WTC11 (cell line): ENCODE measurements around the gene UCKL1. TPM values are rescaled to one million over a fixed set of nuclear protein-coding genes. Genes with fewer than 3 reads are reported as not detected.

Experiments used
- ATAC-seq: fragments of 200-7000 bp; cut with Tn5 transposase; 2 replicates; pipeline ENCODE4 v1.10.0; 2021; ENCODE audit warnings: mild to moderate bottlenecking, moderate library complexity
- CTCF ChIA-PET: fragments of 300-600 bp; sonication (Branson Sonifier 250); formaldehyde crosslinking; loops from one replicate; lab custom pipeline; 2021; ENCODE audit warnings: antibody characterized with exemption; lab: Charles Lee
- POLR2A ChIA-PET: fragments of 350-600 bp; sonication (Branson Sonifier 250); formaldehyde crosslinking; loops from one replicate; lab custom pipeline; 2021; ENCODE audit warnings: antibody characterized with exemption; lab: Charles Lee
- DNase-seq: peaks from one replicate; pipeline ENCODE4 v3.0.0; 2021; ENCODE audit warnings: low spot score
- H3K27ac Mint-ChIP-seq: 2 replicates; pipeline ENCODE4 v1.8.0; 2021; ENCODE audit warnings: mixed read lengths
- H3K27me3 Mint-ChIP-seq: 2 replicates; pipeline ENCODE4 v1.8.0; 2021; ENCODE audit warnings: low read depth, mild to moderate bottlenecking, moderate library complexity, mixed read lengths
- H3K36me3 Mint-ChIP-seq: 2 replicates; pipeline ENCODE4 v1.8.0; 2021; ENCODE audit warnings: mixed read lengths
- H3K4me1 Mint-ChIP-seq: 2 replicates; pipeline ENCODE4 v1.8.0; 2022; ENCODE audit warnings: mixed read lengths
- H3K4me3 Mint-ChIP-seq: 2 replicates; pipeline ENCODE4 v1.8.0; 2021; ENCODE audit warnings: mild to moderate bottlenecking, moderate library complexity, mixed read lengths
- H3K9me3 Mint-ChIP-seq: 2 replicates; pipeline ENCODE4 v1.8.0; 2021; ENCODE audit warnings: mixed read lengths
- ATF2 ChIP-seq: sonication (generic); formaldehyde crosslinking; IDR thresholded peaks from 2 replicates; pipeline ENCODE4 v1.8.1; 2022; ENCODE audit warnings: low read depth, missing genetic modification reagents, borderline replicate concordance
- ETV6 ChIP-seq: sonication (generic); formaldehyde crosslinking; IDR thresholded peaks from 2 replicates; pipeline ENCODE4 v1.8.1; 2022; ENCODE audit warnings: mild to moderate bottlenecking, missing genetic modification reagents
- FOXJ3 ChIP-seq: sonication (generic); formaldehyde crosslinking; IDR thresholded peaks from 2 replicates; pipeline ENCODE4 v1.9.0; 2021; ENCODE audit warnings: missing genetic modification reagents, mild to moderate bottlenecking, borderline replicate concordance
- FOXK1 ChIP-seq: sonication (generic); formaldehyde crosslinking; IDR thresholded peaks from 2 replicates; pipeline ENCODE4 v1.8.0; 2022; ENCODE audit warnings: mild to moderate bottlenecking, moderate library complexity, missing genetic modification reagents
- FOXP1 ChIP-seq: sonication (generic); formaldehyde crosslinking; IDR thresholded peaks from 2 replicates; pipeline ENCODE4 v1.8.0; 2022; ENCODE audit warnings: missing genetic modification reagents, mild to moderate bottlenecking, moderate library complexity, borderline replicate concordance
- GABPB1 ChIP-seq: sonication (generic); formaldehyde crosslinking; IDR thresholded peaks from 2 replicates; pipeline ENCODE4 v1.8.1; 2023; ENCODE audit warnings: mild to moderate bottlenecking, missing genetic modification reagents
- NFYB ChIP-seq: sonication (generic); formaldehyde crosslinking; conservative IDR thresholded peaks from 2 replicates; pipeline ENCODE4 v1.8.0; 2022; ENCODE audit warnings: low read depth, missing genetic modification reagents
- NR2C2 ChIP-seq: sonication (generic); formaldehyde crosslinking; IDR thresholded peaks from 2 replicates; pipeline ENCODE4 v1.8.0; 2022; ENCODE audit warnings: mild to moderate bottlenecking, missing genetic modification reagents
- RELA ChIP-seq: sonication (generic); formaldehyde crosslinking; IDR thresholded peaks from 2 replicates; pipeline ENCODE4 v1.8.1; 2022; ENCODE audit warnings: missing genetic modification reagents, mild to moderate bottlenecking, borderline replicate concordance
- SMAD4 ChIP-seq: sonication (generic); formaldehyde crosslinking; IDR thresholded peaks from 2 replicates; pipeline ENCODE4 v1.8.0; 2022; ENCODE audit warnings: mild to moderate bottlenecking, missing genetic modification reagents
- TCF7 ChIP-seq: sonication (generic); formaldehyde crosslinking; IDR thresholded peaks from 2 replicates; pipeline ENCODE4 v1.8.0; 2022; ENCODE audit warnings: mild to moderate bottlenecking, low read depth, missing genetic modification reagents, moderate library complexity
- TEAD4 ChIP-seq: sonication (generic); formaldehyde crosslinking; IDR thresholded peaks from 2 replicates; pipeline ENCODE4 v1.8.0; 2022; ENCODE audit warnings: mild to moderate bottlenecking, missing genetic modification reagents
- TP53 ChIP-seq: sonication (generic); formaldehyde crosslinking; IDR thresholded peaks from 2 replicates; pipeline ENCODE4 v1.8.1; 2023; ENCODE audit warnings: mild to moderate bottlenecking, missing genetic modification reagents
- ZBTB43 ChIP-seq: sonication (generic); formaldehyde crosslinking; IDR thresholded peaks from 2 replicates; pipeline ENCODE4 v1.8.1; 2023; ENCODE audit warnings: mild to moderate bottlenecking, missing genetic modification reagents
- ZNF121 ChIP-seq: sonication (generic); formaldehyde crosslinking; IDR thresholded peaks from 2 replicates; pipeline ENCODE4 v1.8.0; 2023; ENCODE audit warnings: missing genetic modification reagents
- ZNF232 ChIP-seq: sonication (generic); formaldehyde crosslinking; IDR thresholded peaks from 2 replicates; pipeline ENCODE4 v1.8.0; 2022; ENCODE audit warnings: mild to moderate bottlenecking, missing genetic modification reagents
- ZNF263 ChIP-seq: sonication (generic); formaldehyde crosslinking; IDR thresholded peaks from 2 replicates; pipeline ENCODE4 v1.8.1; 2022; ENCODE audit warnings: low read depth, mild to moderate bottlenecking, moderate library complexity, missing genetic modification reagents
- ZNF416 ChIP-seq: fragments of 250-450 bp; sonication (Bioruptor Pico); IDR thresholded peaks from 2 replicates; pipeline ENCODE4 v1.9.0; 2021; ENCODE audit warnings: mild to moderate bottlenecking, inconsistent platforms
- ZNF423 ChIP-seq: fragments of 250-450 bp; sonication (Bioruptor Pico); IDR thresholded peaks from 2 replicates; pipeline ENCODE4 v2.1.2; 2022; ENCODE audit warnings: mild to moderate bottlenecking, moderate library complexity
- ZNF512 ChIP-seq: sonication (generic); formaldehyde crosslinking; IDR thresholded peaks from 2 replicates; pipeline ENCODE4 v1.8.1; 2022; ENCODE audit warnings: missing genetic modification reagents, borderline replicate concordance
- ZNF671 ChIP-seq: fragments of 250-450 bp; sonication (Bioruptor Pico); IDR thresholded peaks from 2 replicates; pipeline ENCODE4 v1.8.0; 2021; ENCODE audit warnings: mild to moderate bottlenecking
- total RNA-seq: library from RNA; stranded (reverse); gene quantifications from 3 replicates; pipeline ENCODE4 v1.2.3, GENCODE V29; 2021

Gene UCKL1
- total RNA-seq, 1 experiment from 2014 or later = 51.2 TPM

GRCh38 chr20:63908008-63908682, 48.1 kb downstream of the UCKL1 start:
- H3K4me3 Mint-ChIP-seq = no peak overlapping the region
- H3K9me3 Mint-ChIP-seq = no peaks in the 10 kb centered on the region
- H3K4me1 Mint-ChIP-seq = peaks cover 7% of the 10 kb centered on the region
- H3K27me3 Mint-ChIP-seq = no peaks in the 10 kb centered on the region
- POLR2A ChIA-PET = no interaction called here
- H3K27ac Mint-ChIP-seq = peak overlapping the region; percentile 16
- DNase-seq (no peak), ATAC-seq (no peak)
- CTCF ChIA-PET = interaction anchor here (0.7 to 1.2 kb wide), 4 partner anchors 26 to 133 kb away, joined by 3 read pairs; no protein-coding TSS in a partner anchor
- peaks cover 3% of the 10 kb centered on the region; the same call in 1 of the 2 replicates for H3K36me3 Mint-ChIP-seq
- no peak for TF ChIP-seq ATF2 (CRISPR knock-in tag)
- TF ChIP-seq ZNF416 (CRISPR knock-in tag) = no peak
- no peak for TF ChIP-seq FOXJ3 (CRISPR knock-in tag)
- TF ChIP-seq ZNF671 = no peak
- TF ChIP-seq, all 79 proteins: peak for 0

GRCh38 chr20:63903796-63904561, 52.2 kb downstream of the UCKL1 start:
- CTCF ChIA-PET = interaction anchor here (1.1 kb wide), 1 partner anchor 30 kb away, joined by 3 read pairs; no protein-coding TSS in a partner anchor
- POLR2A ChIA-PET = no interaction called here
- Mint-ChIP-seq H3K36me3 (no peaks in the 10 kb centered on the region), H3K4me1 (no peaks in the 10 kb centered on the region), H3K4me3 (no peak overlapping the region), H3K27me3 (no peaks in the 10 kb centered on the region), H3K27ac (peak overlapping the region; percentile 8; the same call in 1 of the 2 replicates), H3K9me3 (no peaks in the 10 kb centered on the region)
- peak; percentile 31; the same call in 1 of the 2 replicates for TF ChIP-seq GABPB1 (CRISPR knock-in tag)
- TF ChIP-seq TCF7 (CRISPR knock-in tag) = no peak
- TF ChIP-seq RELA (CRISPR knock-in tag) = no peak
- no peak for TF ChIP-seq ZNF263
- TF ChIP-seq NR2C2 = no peak
- no peak for TF ChIP-seq ZNF232 (CRISPR knock-in tag)
- TF ChIP-seq SMAD4 (CRISPR knock-in tag) = no peak
- no peak for DNase-seq
- ATAC-seq = no peak

GRCh38 chr20:63900413-63900812, 55.8 kb downstream of the UCKL1 start:
- no peaks in the 10 kb centered on the region for H3K27me3 Mint-ChIP-seq

GRCh38 chr20:63898882-63899558, 57.2 kb downstream of the UCKL1 start:
- Mint-ChIP-seq H3K4me3 (no peak overlapping the region), H3K27ac (peak overlapping the region; percentile 12), H3K9me3 (no peaks in the 10 kb centered on the region), H3K27me3 (no peaks in the 10 kb centered on the region), H3K36me3 (no peaks in the 10 kb centered on the region), H3K4me1 (peaks cover 14% of the 10 kb centered on the region)
- TF ChIP-seq ZNF232 (CRISPR knock-in tag) (no peak), ZBTB43 (CRISPR knock-in tag) (no peak), ETV6 (CRISPR knock-in tag) (no peak), NFYB (CRISPR knock-in tag) (no peak), ZNF512 (CRISPR knock-in tag) (no peak), ZNF423 (CRISPR knock-in tag) (no peak), TEAD4 (no peak)
- ChIA-PET CTCF (interaction anchor here (1.5 kb wide), 1 partner anchor 75 kb away, joined by 6 read pairs; no protein-coding TSS in a partner anchor), POLR2A (no interaction called here)
- DNase-seq = no peak
- ATAC-seq = no peak

More at GRCh38 chr20:63900413-63900812, 55.8 kb downstream of the UCKL1 start:
- Mint-ChIP-seq H3K27ac (peak overlapping the region; percentile 90), H3K4me3 (no peak overlapping the region), H3K9me3 (no peaks in the 10 kb centered on the region), H3K36me3 (no peaks in the 10 kb centered on the region), H3K4me1 (peaks cover 11% of the 10 kb centered on the region)
- no peak for ATAC-seq
- no peak for DNase-seq
- POLR2A ChIA-PET = interaction anchor here (0.7 kb wide), 1 partner anchor 9 kb away, joined by 13 read pairs; no protein-coding TSS in a partner anchor
- CTCF ChIA-PET = interaction anchor here (0.7 to 1.5 kb wide), 3 partner anchors 9 to 80 kb away, joined by 3 to 6 read pairs (median 3); no protein-coding TSS in a partner anchor
- 0 out of 2 replicates have a peak, but pooled peaks have one; percentile 28 for TF ChIP-seq ZNF121 (CRISPR knock-in tag)
- no peak for TF ChIP-seq FOXK1
- TF ChIP-seq TP53 (CRISPR knock-in tag) = no peak
- no peak for TF ChIP-seq FOXP1
